ENCODE results near the gene HMG20A. TPM values are rescaled to one million over a fixed set of nuclear protein-coding genes. Genes with fewer than 3 reads are reported as not detected.

HMG20A gene
- polyA plus RNA-seq, 3 donors, result 11.6 to 26.4 (median 17.7) TPM

DNA sequence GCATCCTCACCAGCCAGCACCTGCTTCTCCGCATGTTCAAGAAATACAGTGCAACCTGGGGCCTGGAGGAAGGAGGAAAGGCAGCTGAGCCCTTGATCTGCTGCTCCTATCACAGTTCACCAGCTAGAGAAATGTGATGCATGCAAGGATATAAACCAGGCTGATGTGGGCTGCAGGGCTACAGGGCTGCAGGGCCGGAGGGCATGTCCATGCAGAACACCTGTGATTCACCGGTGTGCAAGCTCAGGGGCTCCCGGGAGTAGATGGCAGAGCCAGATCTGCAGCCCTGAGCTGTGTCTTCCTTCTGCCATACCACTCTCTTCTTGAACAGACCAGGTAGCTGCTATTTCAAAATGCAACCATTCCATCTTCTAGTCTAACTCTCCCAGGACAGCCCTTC, 84.9 kb downstream of the HMG20A start:
- Histone ChIP-seq H3K9me3 (replicated peaks in 1 of 2; ENCODE audit: control insufficient read depth in 1 of 2, insufficient read depth in 1 of 2, low read length in 2 of 2) (no peaks in the 10 kb centered on the region), H2AFZ (ENCODE audit: insufficient read depth, low read depth, low read length, poor library complexity, severe bottlenecking) (no peak overlapping the region), H4K20me1 (ENCODE audit: insufficient read depth, low read length) (no peaks in the 10 kb centered on the region), H3K4me2 (replicated peaks; ENCODE audit: extremely low read depth, low read length, poor library complexity, severe bottlenecking) (no peak overlapping the region), H3K9ac (ENCODE audit: insufficient read depth, low read length, poor library complexity, severe bottlenecking) (no peak overlapping the region), H3K79me2 (ENCODE audit: insufficient read depth, low read length) (no peaks in the 10 kb centered on the region), H3K4me1 (ENCODE audit: control insufficient read depth in 1 of 2, insufficient read depth in 2 of 2, low read length in 2 of 2) (peaks cover 21 to 25% of the 10 kb centered on the region in 2 donors), H3K27ac (ENCODE audit: low read depth in 1 of 2, low read length in 2 of 2) (no peak overlapping the region), H3K4me3 (replicated peaks in 1 of 3; ENCODE audit: low read depth in 2 of 3, low read length in 3 of 3) (no peak overlapping the region), H3K36me3 (replicated peaks in 1 of 2; ENCODE audit: control insufficient read depth in 1 of 2, insufficient read depth in 2 of 2, low read length in 2 of 2) (no peaks in the 10 kb centered on the region), H3K27me3 (ENCODE audit: control insufficient read depth in 2 of 2, insufficient read depth in 2 of 2, low read length in 2 of 2) (peaks cover 0 to 8% of the 10 kb centered on the region in 2 donors)
- 100% methylated on average over 3 of the region's 4 CpGs for WGBS (ENCODE audit: insufficient coverage)
- no peaks in the 10 kb centered on the region for H3K9me3 Mint-ChIP-seq
- H3K27me3 Mint-ChIP-seq (ENCODE audit: low read depth in 3 of 3), result peaks cover 27 to 43% (median 40%) of the 10 kb centered on the region in 3 donors
- peaks cover 29% of the 10 kb centered on the region for H3K4me1 Mint-ChIP-seq
- TF ChIP-seq CTCF (IDR thresholded peaks at IDR 0.05), result no peak
- H3K36me3 Mint-ChIP-seq, result peaks cover 6 to 8% of the 10 kb centered on the region in 2 donors
- DNase-seq, result no peak
- no peak overlapping the region for H3K4me3 Mint-ChIP-seq
- intact Hi-C loops (cut with micrococcal nuclease), result no loop called here
- H3K27ac Mint-ChIP-seq, result no peak overlapping the region

GRCh38 chr15:77506311-77507142, 85.8 kb downstream of the HMG20A start:
- Histone ChIP-seq H4K20me1 (ENCODE audit: insufficient read depth, low read length) (no peaks in the 10 kb centered on the region), H3K36me3 (replicated peaks in 1 of 2; ENCODE audit: control insufficient read depth in 1 of 2, insufficient read depth in 2 of 2, low read length in 2 of 2) (no peaks in the 10 kb centered on the region), H3K4me2 (replicated peaks; ENCODE audit: extremely low read depth, low read length, poor library complexity, severe bottlenecking) (peak overlapping the region; percentile 20), H3K27ac (ENCODE audit: low read depth in 1 of 2, low read length in 2 of 2) (no peak overlapping the region), H3K4me3 (replicated peaks in 1 of 3; ENCODE audit: low read depth in 2 of 3, low read length in 3 of 3) (no peak overlapping the region), H2AFZ (ENCODE audit: insufficient read depth, low read depth, low read length, poor library complexity, severe bottlenecking) (no peak overlapping the region), H3K9ac (ENCODE audit: insufficient read depth, low read length, poor library complexity, severe bottlenecking) (no peak overlapping the region), H3K4me1 (ENCODE audit: control insufficient read depth in 1 of 2, insufficient read depth in 2 of 2, low read length in 2 of 2) (peaks cover 21 to 25% of the 10 kb centered on the region in 2 donors), H3K9me3 (replicated peaks in 1 of 2; ENCODE audit: control insufficient read depth in 1 of 2, insufficient read depth in 1 of 2, low read length in 2 of 2) (no peaks in the 10 kb centered on the region), H3K27me3 (ENCODE audit: control insufficient read depth in 2 of 2, insufficient read depth in 2 of 2, low read length in 2 of 2) (peaks cover 0 to 8% of the 10 kb centered on the region in 2 donors), H3K79me2 (ENCODE audit: insufficient read depth, low read length) (no peaks in the 10 kb centered on the region)
- 85% methylated on average over 14 of the region's 20 CpGs for WGBS (ENCODE audit: insufficient coverage)
- H3K4me1 Mint-ChIP-seq, result peaks cover 29% of the 10 kb centered on the region
- intact Hi-C loops (cut with micrococcal nuclease), result no loop called here
- peaks cover 0 to 4% (median 0%) of the 10 kb centered on the region in 7 donors for H3K9me3 Mint-ChIP-seq
- no peak for TF ChIP-seq CTCF (IDR thresholded peaks at IDR 0.05)
- peaks cover 5 to 6% of the 10 kb centered on the region in 2 donors for H3K36me3 Mint-ChIP-seq
- H3K27ac Mint-ChIP-seq, result no peak overlapping the region
- peaks cover 24 to 45% (median 42%) of the 10 kb centered on the region in 3 donors for H3K27me3 Mint-ChIP-seq (ENCODE audit: low read depth in 3 of 3)
- H3K4me3 Mint-ChIP-seq, result peak overlapping the region in 1 of 2 donors; percentile 60
- no peak for DNase-seq

Measured in CD14-positive monocyte (primary cell).